ENCODE measurements around the gene LAMA4.

The LAMA4 gene

GRCh38 chr6:112253841-112254816 is at the start of gene LAMA4:
LAMA4 (minus strand) TSS chr6:112254567; CDS start chr6:112254150, 417 bp downstream.
- DNase-seq, result no peak

GRCh38 chr6:112302142-112302705 is 47.9 kb upstream of the LAMA4 start:
- DNase-seq, result no peak

GRCh38 chr6:112300896-112301295 is 46.5 kb upstream of the LAMA4 start:
- no peak for DNase-seq

GRCh38 chr6:112298816-112299281 is 44.5 kb upstream of the LAMA4 start:
- no peak for DNase-seq

- DNase-seq, result no peak
These were observed 43.8 kb upstream of the LAMA4 start for GRCh38 chr6:112298021-112298745.

GRCh38 chr6:112296694-112297093 is 42.3 kb upstream of the LAMA4 start:
- DNase-seq, result no peak

GRCh38 chr6:112296122-112296521 is 41.8 kb upstream of the LAMA4 start:
- DNase-seq, result no peak

- no peak for DNase-seq
These were observed 36.9 kb upstream of the LAMA4 start for GRCh38 chr6:112291161-112291762.

- no peak for DNase-seq
These were observed 34.7 kb upstream of the LAMA4 start for GRCh38 chr6:112289038-112289566.

GRCh38 chr6:112288475-112288874 is 34.1 kb upstream of the LAMA4 start:
- DNase-seq, result no peak

GRCh38 chr6:112287577-112288225 is 33.3 kb upstream of the LAMA4 start:
- DNase-seq, result no peak

GRCh38 chr6:112286500-112287144 is 32.3 kb upstream of the LAMA4 start:
- no peak for DNase-seq

- peak; percentile 32 for DNase-seq
These were observed 31.6 kb upstream of the LAMA4 start for GRCh38 chr6:112286010-112286409.

GRCh38 chr6:112284603-112285002 is 30.2 kb upstream of the LAMA4 start:
- no peak for DNase-seq

- no peak for DNase-seq
These were observed 29.3 kb upstream of the LAMA4 start for GRCh38 chr6:112283621-112284020.

GRCh38 chr6:112281821-112282615 is 27.7 kb upstream of the LAMA4 start:
- DNase-seq, result no peak

GRCh38 chr6:112279031-112279935 is 24.9 kb upstream of the LAMA4 start:
- no peak for DNase-seq

- DNase-seq, result no peak
These were observed 21.0 kb upstream of the LAMA4 start for GRCh38 chr6:112275365-112275764.

GRCh38 chr6:112274774-112275173 is 20.4 kb upstream of the LAMA4 start:
- no peak for DNase-seq

- no peak for DNase-seq
These were observed 18.4 kb upstream of the LAMA4 start for GRCh38 chr6:112272799-112273198.

All from GDM1 (cell line).